Progenitor cell of endocrine pancreas (in vitro differentiated cells): ENCODE results near the gene EZH1. TPM values are rescaled to one million over a fixed set of nuclear protein-coding genes. Genes with fewer than 3 reads are reported as not detected.
A peak's percentile ranks its signal among the peaks of the same experiment; 100 is the strongest.

Experiments
- DNase-seq: peaks from one replicate; pipeline ENCODE4 v3.0.0; 2021; ENCODE audit warnings: low spot score; ENCODE audit not compliant: unreplicated experiment
- H3K27ac Mint-ChIP-seq: 2 replicates; pipeline ENCODE4 v1.8.0; 2021; ENCODE audit warnings: mild to moderate bottlenecking, moderate library complexity, mixed read lengths
- H3K27me3 Mint-ChIP-seq: 2 replicates; pipeline ENCODE4 v1.8.0; 2021; ENCODE audit warnings: mixed read lengths
- H3K36me3 Mint-ChIP-seq: 2 replicates; pipeline ENCODE4 v1.8.0; 2022; ENCODE audit warnings: mixed read lengths; ENCODE audit not compliant: insufficient read depth
- H3K4me1 Mint-ChIP-seq: 2 replicates; pipeline ENCODE4 v1.8.0; 2021; ENCODE audit warnings: low read depth, mixed read lengths
- H3K4me3 Mint-ChIP-seq: 2 replicates; pipeline ENCODE4 v1.8.0; 2021; ENCODE audit warnings: low read depth, mild to moderate bottlenecking, moderate library complexity, mixed read lengths
- H3K9me3 Mint-ChIP-seq: 2 replicates; pipeline ENCODE4 v1.8.0; 2021; ENCODE audit warnings: low read depth, mixed read lengths
- CTCF ChIP-seq: fragments of 200-600 bp; sonication (generic); IDR thresholded peaks from one replicate; pipeline ENCODE4 v1.5.0; 2021; ENCODE audit warnings: antibody characterized with exemption, mild to moderate bottlenecking; ENCODE audit not compliant: unreplicated experiment
- total RNA-seq: library from RNA; stranded (reverse); gene quantifications from 2 replicates; pipeline ENCODE4 v1.2.1, GENCODE V29; 2021

Gene EZH1
- total RNA-seq, 1 donor from 2014 or later, result 31.9 TPM

- peaks cover 44% of the 10 kb centered on the region for H3K27me3 Mint-ChIP-seq
- H3K27ac Mint-ChIP-seq, result peak overlapping the region; percentile 96
- H3K4me3 Mint-ChIP-seq, result peak overlapping the region; percentile 78
- H3K4me1 Mint-ChIP-seq, result peaks cover 18% of the 10 kb centered on the region
- DNase-seq, result no peak
- no peak for TF ChIP-seq CTCF
- H3K9me3 Mint-ChIP-seq, result no peaks in the 10 kb centered on the region
- no peaks in the 10 kb centered on the region for H3K36me3 Mint-ChIP-seq
These were observed 65.8 kb downstream of the EZH1 start for GRCh38 chr17:42678951-42679491.

GRCh38 chr17:42677921-42678781 is 66.7 kb downstream of the EZH1 start:
- Mint-ChIP-seq H3K9me3 (no peaks in the 10 kb centered on the region), H3K4me1 (peaks cover 16% of the 10 kb centered on the region), H3K27ac (peak overlapping the region; percentile 96), H3K36me3 (no peaks in the 10 kb centered on the region), H3K4me3 (peak overlapping the region; percentile 78), H3K27me3 (peaks cover 36% of the 10 kb centered on the region)
- peak; percentile 71 for DNase-seq
- TF ChIP-seq CTCF, result no peak

DNA sequence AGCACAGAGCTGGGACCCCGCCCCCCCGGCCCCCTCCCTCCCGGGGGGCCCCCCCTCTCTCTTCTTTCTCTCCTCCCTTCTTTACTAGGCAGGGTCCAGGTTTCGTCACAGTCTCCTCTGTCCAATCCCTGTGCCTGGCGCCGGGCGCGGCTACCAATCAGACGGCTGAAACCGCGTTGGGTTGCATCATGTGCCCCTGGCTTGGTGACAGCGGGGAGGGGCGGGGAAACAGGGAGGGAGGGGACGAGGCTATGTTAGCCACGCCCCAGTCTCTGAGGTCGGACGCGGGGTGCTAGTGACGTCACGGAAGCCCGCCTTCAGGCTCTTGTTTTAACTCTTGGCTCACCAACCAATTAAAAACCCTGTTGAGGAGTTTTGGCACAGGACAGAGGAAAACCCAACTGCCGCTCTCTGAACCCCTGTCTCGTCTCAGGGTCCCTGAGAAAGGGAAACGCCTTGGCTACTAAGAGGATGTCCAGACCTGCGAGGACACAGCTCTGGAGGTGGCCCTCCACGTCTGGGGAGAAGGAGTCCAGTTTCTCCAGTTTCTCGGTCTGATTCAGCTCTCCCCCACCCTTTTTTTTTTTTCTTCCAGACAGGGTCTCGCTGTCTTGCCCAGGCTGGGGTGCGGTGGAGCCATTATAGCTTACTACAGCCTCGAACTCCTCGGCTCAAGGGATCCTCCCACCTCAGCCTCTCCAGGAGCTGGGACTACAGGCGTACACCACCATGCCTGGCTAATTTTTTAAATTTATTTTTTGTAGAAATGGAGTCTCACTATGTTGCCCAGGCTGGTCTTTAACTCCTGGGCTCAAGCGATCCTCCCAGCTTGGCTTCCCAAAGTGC is 67.6 kb downstream of the EZH1 start:
- no peak for TF ChIP-seq CTCF
- Mint-ChIP-seq H3K27me3 (peaks cover 32% of the 10 kb centered on the region), H3K36me3 (peaks cover 4% of the 10 kb centered on the region)

GRCh38 chr17:42676424-42677011 is 68.3 kb downstream of the EZH1 start, which contains the start of gene PLEKHH3:
Gene PLEKHH3, minus strand, starts transcription at chr17:42676994. Its CDS starts 431 bp downstream, at chr17:42676563.
- DNase-seq, result peak; percentile 50
- Mint-ChIP-seq H3K36me3 (peaks cover 7% of the 10 kb centered on the region), H3K27ac (peak within 1 kb of the TSS; percentile 91), H3K27me3 (peaks cover 29% of the 10 kb centered on the region), H3K9me3 (no peaks in the 10 kb centered on the region), H3K4me1 (peaks cover 14% of the 10 kb centered on the region), H3K4me3 (peak within 1 kb of the TSS; percentile 81)
- TF ChIP-seq CTCF, result peak; percentile 32

More for the DNA sequence above, 67.6 kb downstream of the EZH1 start:
- no peaks in the 10 kb centered on the region for H3K9me3 Mint-ChIP-seq
- peak overlapping the region; percentile 81 for H3K4me3 Mint-ChIP-seq
- H3K4me1 Mint-ChIP-seq, result peaks cover 12% of the 10 kb centered on the region
- H3K27ac Mint-ChIP-seq, result peak overlapping the region; percentile 91
- DNase-seq, result peak; percentile 97
